DMS114 treated with DMSO at 0.1 percent for 48 hours (cell line): ENCODE data around the gene UGT1A6.

Source experiments
- DNase-seq: peaks from one replicate; lab custom pipeline; 2025; ENCODE audit not compliant: unreplicated experiment; lab: John Stamatoyannopoulos, UW

The UGT1A6 gene

DNA sequence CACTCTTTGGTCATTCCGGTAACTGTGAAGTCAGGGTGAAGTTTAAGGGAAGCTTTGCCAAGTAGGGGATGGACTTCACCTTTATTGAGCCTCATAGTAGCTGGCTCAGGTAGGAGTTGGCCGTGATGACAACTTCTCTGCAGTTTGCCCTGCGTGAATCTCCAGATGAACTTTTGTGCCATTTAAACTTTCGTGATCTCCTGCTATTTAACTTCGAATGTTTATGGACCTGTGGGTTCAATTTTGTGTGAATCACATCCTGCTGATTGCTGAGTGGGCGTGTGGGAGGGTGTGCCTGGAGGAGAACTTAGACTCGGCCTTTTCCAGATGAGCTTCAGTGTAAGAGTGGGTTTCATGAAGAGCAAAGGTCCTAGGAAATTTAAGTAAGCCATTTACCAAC lies 71.6 kb downstream of the UGT1A6 start:
- DNase-seq: no peak

DNA sequence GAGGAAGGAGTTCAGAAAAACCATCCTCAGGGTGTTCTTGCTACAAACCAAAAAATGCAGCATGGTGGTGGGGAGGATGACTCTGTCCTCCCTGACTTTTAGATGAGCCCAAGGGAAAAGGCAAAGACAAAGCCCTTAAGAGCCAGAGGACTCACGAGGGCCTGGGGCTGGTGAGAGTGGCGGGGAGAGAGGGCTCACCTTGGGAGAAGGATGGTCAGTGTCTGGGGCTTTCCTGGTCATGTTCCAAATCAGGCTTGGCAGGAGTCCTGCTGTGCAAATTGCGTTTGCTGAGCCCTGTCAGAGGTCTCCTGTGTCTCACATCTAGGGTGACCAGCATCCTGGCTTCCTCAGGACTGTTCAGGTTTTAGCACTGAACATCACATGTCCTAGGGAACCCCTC lies 72.1 kb downstream of the UGT1A6 start:
- DNase-seq: no peak

GRCh38 chr2:233766416-233766815 lies 73.7 kb downstream of the UGT1A6 start:
- DNase-seq: no peak

- DNase-seq: no peak
Measured at GRCh38 chr2:233768076-233768475, 75.4 kb downstream of the UGT1A6 start.

DNA sequence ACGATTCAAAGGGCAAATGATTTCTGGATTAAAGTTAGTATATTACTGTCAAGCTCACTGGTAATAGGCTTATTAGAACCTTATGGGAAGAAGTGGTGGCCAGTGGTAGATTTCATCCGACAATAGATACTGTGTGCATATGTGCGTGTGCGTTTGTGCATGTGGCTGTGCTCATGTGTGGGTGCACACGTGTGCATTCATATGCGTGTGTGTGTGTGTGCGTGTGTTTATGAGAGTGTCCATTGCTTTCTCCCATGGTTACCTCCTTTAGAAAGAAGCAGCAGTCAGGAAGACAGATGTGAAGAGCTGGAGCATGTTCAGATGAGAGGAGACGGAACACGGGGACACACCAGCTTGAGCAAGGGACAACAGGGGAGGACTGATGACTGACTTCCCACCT lies 76.6 kb downstream of the UGT1A6 start:
- no peak for DNase-seq

DNA sequence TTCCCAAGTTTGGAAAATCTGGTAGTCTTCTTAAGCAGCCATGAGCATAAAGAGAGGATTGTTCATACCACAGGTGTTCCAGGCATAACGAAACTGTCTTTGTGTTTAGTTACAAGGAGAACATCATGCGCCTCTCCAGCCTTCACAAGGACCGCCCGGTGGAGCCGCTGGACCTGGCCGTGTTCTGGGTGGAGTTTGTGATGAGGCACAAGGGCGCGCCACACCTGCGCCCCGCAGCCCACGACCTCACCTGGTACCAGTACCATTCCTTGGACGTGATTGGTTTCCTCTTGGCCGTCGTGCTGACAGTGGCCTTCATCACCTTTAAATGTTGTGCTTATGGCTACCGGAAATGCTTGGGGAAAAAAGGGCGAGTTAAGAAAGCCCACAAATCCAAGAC lies 79.5 kb downstream of the UGT1A6 start:
- DNase-seq: no peak

- DNase-seq: no peak
Measured at GRCh38 chr2:233772583-233772982, 79.9 kb downstream of the UGT1A6 start.

GRCh38 chr2:233773854-233774253 lies 81.2 kb downstream of the UGT1A6 start:
- DNase-seq: no peak

GRCh38 chr2:233775414-233775813 lies 82.7 kb downstream of the UGT1A6 start:
- no peak for DNase-seq

DNA sequence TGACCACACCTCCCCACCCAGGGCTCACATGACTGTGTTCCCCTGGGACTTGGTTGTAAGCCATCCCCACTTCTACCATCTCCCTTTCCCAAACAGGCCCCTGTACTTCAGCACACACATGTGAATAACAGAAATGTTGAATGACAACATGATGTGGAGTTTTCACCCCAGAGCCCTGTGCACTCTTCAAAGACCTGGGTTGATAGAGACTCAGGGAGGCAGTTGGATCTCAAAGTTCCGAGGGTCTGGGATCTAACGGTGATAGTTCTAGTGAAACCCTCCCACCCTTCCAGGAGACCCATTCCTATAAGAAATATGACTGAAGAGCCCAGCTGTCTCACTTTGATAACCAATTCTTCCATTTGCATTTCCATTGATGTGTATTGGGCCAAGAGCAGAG lies 85.3 kb downstream of the UGT1A6 start, which contains the start of gene MROH2A:
TSS of gene MROH2A (plus strand) at position 301 of the 400 bp plus-strand sequence. CDS start 1,029 bp downstream, outside the sequence.
- no peak for DNase-seq

DNA sequence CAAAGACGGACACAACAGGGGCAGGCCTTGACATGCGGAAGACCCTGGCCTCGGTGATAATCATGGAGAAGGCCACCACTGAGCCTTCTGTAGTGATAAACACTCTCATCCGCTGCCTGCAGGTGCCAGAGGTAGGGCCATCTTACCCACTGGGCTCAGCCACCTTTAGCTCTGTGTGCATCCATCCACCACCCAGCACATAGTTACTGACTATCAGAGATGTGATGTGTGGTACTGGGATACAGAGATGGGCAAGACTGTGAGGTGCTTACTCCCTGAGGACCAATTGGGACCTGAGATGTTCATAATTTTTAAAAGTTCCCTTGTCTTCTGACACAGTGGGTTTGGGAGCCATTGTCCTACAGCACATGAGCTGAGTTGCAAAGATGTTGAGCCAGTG lies 87.0 kb downstream of the UGT1A6 start:
- no peak for DNase-seq

- DNase-seq: no peak
Measured at GRCh38 chr2:233780771-233781170, 88.1 kb downstream of the UGT1A6 start.

GRCh38 chr2:233789554-233789953 lies 96.9 kb downstream of the UGT1A6 start:
- DNase-seq: no peak

DNA sequence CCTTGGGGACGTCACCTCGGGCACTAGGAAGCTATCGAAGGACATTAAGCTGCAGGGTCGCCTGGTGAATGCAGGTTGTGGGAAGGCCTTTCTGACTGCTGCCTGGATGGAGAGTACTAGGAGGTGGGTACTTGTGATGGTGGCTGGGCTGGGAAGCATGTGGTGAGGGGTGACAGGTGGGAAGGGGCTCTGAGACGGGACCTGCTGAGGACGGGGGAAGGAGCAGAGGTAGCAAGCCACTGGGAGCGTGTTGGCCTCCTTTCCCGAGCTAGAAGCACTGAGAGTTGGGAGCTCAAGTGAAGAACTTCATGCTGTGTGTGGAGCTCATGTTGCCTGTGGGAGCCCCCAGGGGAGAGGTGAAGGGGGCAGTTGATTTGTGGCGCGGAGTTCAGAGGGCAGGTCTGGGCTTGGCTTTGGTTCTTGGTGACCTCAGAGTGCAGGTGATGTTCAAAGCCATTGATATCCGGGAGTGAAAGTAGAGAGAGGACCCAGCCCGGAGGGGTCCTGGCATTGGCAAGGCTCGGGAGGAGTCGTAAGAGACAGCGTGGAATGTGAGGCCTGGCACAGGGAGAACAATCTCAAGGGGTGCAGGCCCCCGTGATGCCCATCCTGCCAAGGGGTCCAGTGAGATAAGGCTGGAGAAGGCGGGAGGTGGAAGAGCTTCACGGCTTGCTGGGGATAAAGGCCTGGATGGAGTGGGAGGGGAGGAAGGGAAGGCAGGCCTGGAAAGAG lies 98.6 kb downstream of the UGT1A6 start:
- no peak for DNase-seq

GRCh38 chr2:233791883-233792329 lies 99.2 kb downstream of the UGT1A6 start:
- no peak for DNase-seq

GRCh38 chr2:233792720-233793119 lies 100.0 kb downstream of the UGT1A6 start:
- DNase-seq: no peak

GRCh38 chr2:233793465-233794127 lies 100.9 kb downstream of the UGT1A6 start:
- DNase-seq: no peak

- DNase-seq: no peak
Measured at GRCh38 chr2:233794128-233794658, 101.5 kb downstream of the UGT1A6 start.

- DNase-seq: no peak
Measured at GRCh38 chr2:233795735-233796171, 103.1 kb downstream of the UGT1A6 start.

DNA sequence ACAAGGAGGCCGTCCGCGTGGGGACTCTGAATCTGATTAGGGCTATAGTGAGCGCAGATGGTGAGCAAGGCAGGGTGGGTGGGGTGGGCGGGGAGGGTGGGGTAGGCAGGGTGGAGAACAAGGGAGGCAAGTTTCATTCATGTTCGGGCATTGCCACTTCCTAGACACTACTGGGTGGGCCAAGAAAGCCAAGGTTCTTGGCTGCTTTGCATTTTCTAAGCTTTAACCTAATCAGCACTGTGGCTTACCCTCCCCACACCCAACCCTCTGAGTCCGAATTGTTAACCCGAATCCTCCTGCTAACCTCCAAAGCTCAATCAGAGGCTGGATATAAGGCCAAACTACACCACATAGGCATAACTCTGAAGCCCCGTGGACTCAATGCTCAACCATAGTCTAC lies 103.6 kb downstream of the UGT1A6 start:
- DNase-seq: no peak

- DNase-seq: no peak
Measured at GRCh38 chr2:233798335-233799086, 105.8 kb downstream of the UGT1A6 start.
